HCT116 (cell line): Measurements from ENCODE around the gene IFIH1. TPM values are rescaled to one million over a fixed set of nuclear protein-coding genes. Genes with fewer than 3 reads are reported as not detected.
A peak's percentile ranks its signal among the peaks of the same experiment; 100 is the strongest.

Experiments used
- ATAC-seq: fragments of 200-7000 bp; cut with Tn5 transposase; 2 replicates; pipeline ENCODE4 v1.9.1; 2020; ENCODE audit warnings: mild to moderate bottlenecking, moderate library complexity
- BruUV-seq: library from RNA; stranded (reverse); fragments of 400-500 nt; replicated peaks from 2 replicates; lab custom pipeline; 2021; lab: Mats Ljungman, UMichigan
- CTCF ChIA-PET: fragments of 300-600 bp; sonication (Branson Sonifier 250); formaldehyde crosslinking; loops from one replicate; lab custom pipeline; 2021; ENCODE audit warnings: antibody characterized with exemption; lab: Charles Lee
- POLR2A ChIA-PET: fragments of 300-600, 350-600 bp; sonication (Branson Sonifier 250); formaldehyde crosslinking; loops from one replicate; lab custom pipeline; 2021; ENCODE audit warnings: antibody characterized with exemption; lab: Charles Lee
- RAD21 ChIA-PET, 2 experiments: fragments of 300-600 bp; sonication (Branson Sonifier 250); formaldehyde crosslinking; loops; one replicate each; lab custom pipeline; 2023; ENCODE audit warnings: low total read pairs in 2 of 2; ENCODE audit not compliant: uncharacterized antibody in 2 of 2, unreplicated experiment in 2 of 2, low non-redundant PET in 1 of 2; lab: Charles Lee
- DNase-seq: peaks from one replicate; pipeline ENCODE4 v3.0.0-alpha.2; 2010; ENCODE audit warnings: low read depth, low spot score
- H2AFZ ChIP-seq: fragments of 200-600 bp; shearing (Covaris generic), sonication (generic); 2 replicates; pipeline ENCODE4 v1.6.1; 2017; ENCODE audit warnings: low read depth, mixed run types, mixed read lengths, antibody characterized with exemption, low read length; ENCODE audit not compliant: poor library complexity, severe bottlenecking
- H3K27ac ChIP-seq: 2 replicates; pipeline ENCODE4 v1.5.1; 2012; ENCODE audit warnings: low read depth, low read length
- H3K27me3 ChIP-seq: fragments of 200-600 bp; sonication (generic); 2 replicates; pipeline ENCODE4 v1.6.1; 2016; ENCODE audit warnings: mixed run types, low read length, mixed read lengths; ENCODE audit not compliant: insufficient read depth
- H3K36me3 ChIP-seq, 2 experiments: fragments of 200-500 bp in 1 of 2; fragments of 200-600 bp in 1 of 2; sonication (Bioruptor generic) in 1 of 2; sonication (generic) in 1 of 2; 2 replicates each; pipeline versions ENCODE4 v1.5.1 to v1.6.1; 2014 to 2016; ENCODE audit warnings: low read length in 2 of 2, inconsistent platforms in 1 of 2, mixed read lengths in 1 of 2, mixed run types in 1 of 2; ENCODE audit not compliant: insufficient read depth in 2 of 2, control insufficient read depth in 1 of 2
- H3K4me1 ChIP-seq, 2 experiments: fragments of 200-600 bp in 1 of 2; sonication (generic) in 1 of 2; 2 replicates each; pipeline versions ENCODE4 v1.5.1 to v1.6.1; 2012 to 2017; ENCODE audit warnings: low read length in 2 of 2, inconsistent platforms in 1 of 2, mild to moderate bottlenecking in 1 of 2, mixed read lengths in 1 of 2, mixed run types in 1 of 2, moderate library complexity in 1 of 2; ENCODE audit not compliant: insufficient read depth in 2 of 2, control insufficient read depth in 1 of 2
- H3K4me2 ChIP-seq: fragments of 200-600 bp; sonication (generic); 2 replicates; pipeline ENCODE4 v1.6.1; 2017; ENCODE audit warnings: mixed run types, low read length, mixed read lengths
- H3K4me3 ChIP-seq, 2 experiments: fragments of 200-600 bp in 1 of 2; sonication (generic) in 1 of 2; replicated peaks in 1 of 2; 2 replicates each; pipeline ENCODE4 v1.5.1; 2011 to 2016; ENCODE audit warnings: low read length in 2 of 2, control low read depth in 1 of 2, low read depth in 1 of 2, mild to moderate bottlenecking in 1 of 2, mixed read lengths in 1 of 2, mixed run types in 1 of 2
- H3K79me2 ChIP-seq: fragments of 200-600 bp; sonication (generic); 2 replicates; pipeline ENCODE4 v1.6.1; 2017; ENCODE audit warnings: mild to moderate bottlenecking, mixed run types, low read length, moderate library complexity, mixed read lengths; ENCODE audit not compliant: insufficient read depth
- H3K9ac ChIP-seq: fragments of 200-600 bp; sonication (generic); 2 replicates; pipeline ENCODE4 v1.6.1; 2016; ENCODE audit warnings: low read length, mixed read lengths
- H3K9me2 ChIP-seq: fragments of 200-600 bp; sonication (generic), shearing (Covaris generic); 2 replicates; pipeline ENCODE4 v1.6.1; 2017; ENCODE audit warnings: mixed run types, mild to moderate bottlenecking, moderate library complexity; ENCODE audit not compliant: insufficient read depth
- H3K9me3 ChIP-seq, 2 experiments: fragments of 200-500 bp in 1 of 2; fragments of 200-600 bp in 1 of 2; sonication (Bioruptor generic) in 1 of 2; sonication (generic) in 1 of 2; 2 replicates each; pipeline ENCODE4 v1.6.1; 2014 to 2017; ENCODE audit warnings: low read length in 2 of 2, mixed read lengths in 2 of 2, inconsistent platforms in 1 of 2, low read depth in 1 of 2, mild to moderate bottlenecking in 1 of 2, mixed run types in 1 of 2, moderate library complexity in 1 of 2; ENCODE audit not compliant: control insufficient read depth in 1 of 2, insufficient read depth in 1 of 2
- H4K20me1 ChIP-seq: fragments of 200-600 bp; sonication (generic), shearing (Covaris generic); 2 replicates; pipeline ENCODE4 v1.6.1; 2017; ENCODE audit warnings: mixed run types, mild to moderate bottlenecking, moderate library complexity; ENCODE audit not compliant: insufficient read depth
- ATF3 ChIP-seq: IDR thresholded peaks from 2 replicates; pipeline ENCODE4 v1.6.1; 2012
- CEBPB ChIP-seq: IDR thresholded peaks from 2 replicates; pipeline ENCODE4 v1.6.1; 2012; ENCODE audit warnings: low read depth
- EGR1 ChIP-seq: IDR thresholded peaks from 2 replicates; pipeline ENCODE4 v1.6.1; 2012; ENCODE audit warnings: low read depth
- ELF1 ChIP-seq: IDR thresholded peaks from 2 replicates; pipeline ENCODE4 v1.6.1; 2012; ENCODE audit warnings: low read depth, borderline replicate concordance
- JUND ChIP-seq: IDR thresholded peaks from 2 replicates; pipeline ENCODE4 v1.6.1; 2012
- MAX ChIP-seq: IDR thresholded peaks from 2 replicates; pipeline ENCODE4 v1.6.1; 2012
- RAD21 ChIP-seq: IDR thresholded peaks from 2 replicates; pipeline ENCODE4 v1.6.1; 2012; ENCODE audit warnings: low read depth, mild to moderate bottlenecking
- SIN3A ChIP-seq: IDR thresholded peaks from 2 replicates; pipeline ENCODE4 v1.6.1; 2012; ENCODE audit warnings: low read depth
- ZBTB33 ChIP-seq: IDR thresholded peaks from 2 replicates; pipeline ENCODE4 v1.6.1; 2011; ENCODE audit warnings: mild to moderate bottlenecking, low read length, moderate library complexity; ENCODE audit not compliant: insufficient replicate concordance; ENCODE audit errors: extremely low read depth
- ZFX ChIP-seq: fragments of 450-650 bp; IDR thresholded peaks from 2 replicates; pipeline ENCODE4 v1.6.1; 2017
- ZNF274 ChIP-seq: fragments of 200-500 bp; sonication (Bioruptor generic); IDR thresholded peaks from 2 replicates; pipeline ENCODE4 v1.6.1; 2014; ENCODE audit warnings: mild to moderate bottlenecking, low read depth, low read length, inconsistent platforms
- intact Hi-C: fragments of 100-400 bp; cut with micrococcal nuclease; formaldehyde crosslinking; loops from 2 replicates; pipeline ENCODE4 v1.10.0; 2022
- total RNA-seq: library from RNA; stranded (reverse); gene quantifications from one replicate; pipeline ENCODE4 v1.2.1, GENCODE V29; 2021; ENCODE audit not compliant: unreplicated experiment

IFIH1 gene
- total RNA-seq, 1 experiment from 2014 or later, result 7.0 TPM

- Histone ChIP-seq H3K9me2 (no peaks in the 10 kb centered on the region; the same call in none of the 2 replicates), H3K36me3 (no peaks in the 10 kb centered on the region), H3K4me2 (no peak overlapping the region), H3K9ac (no peak overlapping the region), H3K27ac (no peak overlapping the region), H3K27me3 (no peaks in the 10 kb centered on the region), H4K20me1 (no peaks in the 10 kb centered on the region), H3K79me2 (no peaks in the 10 kb centered on the region), H3K4me3 (no peak overlapping the region), H3K4me1 (peaks cover 0 to 5% of the 10 kb centered on the region in 2 experiments; a peak in 1 of 4 replicates), H3K9me3 (no peaks in the 10 kb centered on the region), H2AFZ (no peak overlapping the region)
- ATAC-seq, result peak; percentile 61
- ChIA-PET POLR2A (no interaction called here), RAD21 (no interaction called here), CTCF (interaction anchor here (1.0 kb wide), 1 partner anchor 40 kb away, joined by 3 read pairs; no protein-coding TSS in a partner anchor)
- DNase-seq, result no peak
- TF ChIP-seq ATF3 (no peak), JUND (no peak), SIN3A (no peak)
- no TSS peak for BruUV-seq
- intact Hi-C loops, result no loop called here
These were observed 57.2 kb downstream of the IFIH1 start for GRCh38 chr2:162261032-162261945.

- TF ChIP-seq ZBTB33, result no peak
- no peak for TF ChIP-seq RAD21
- no peak for TF ChIP-seq ATF3
- TF ChIP-seq EGR1, result no peak
- no peak for TF ChIP-seq CEBPB
- no peak for TF ChIP-seq JUND
- no peak for TF ChIP-seq MAX
- no peak for TF ChIP-seq ZFX
- no peak for TF ChIP-seq ZNF274
- no peak for TF ChIP-seq ELF1
- no peak for TF ChIP-seq SIN3A
- H3K9ac ChIP-seq, result no peak overlapping the region
- no TSS peak for BruUV-seq
- H3K4me3 ChIP-seq, result no peak overlapping the region
- POLR2A ChIA-PET, result no interaction called here
- H3K27ac ChIP-seq, result no peak overlapping the region
- no peaks in the 10 kb centered on the region for H3K79me2 ChIP-seq
- RAD21 ChIA-PET, result no interaction called here
- DNase-seq, result no peak
- H3K27me3 ChIP-seq, result no peaks in the 10 kb centered on the region
- CTCF ChIA-PET, result no interaction called here
- intact Hi-C loops, result no loop called here
- H4K20me1 ChIP-seq, result no peaks in the 10 kb centered on the region
- H3K9me2 ChIP-seq, result no peaks in the 10 kb centered on the region; the same call in 1 of the 2 replicates
- H3K36me3 ChIP-seq, result no peaks in the 10 kb centered on the region
- no peak overlapping the region for H3K4me2 ChIP-seq
- H3K4me1 ChIP-seq, result peaks cover 0 to 5% of the 10 kb centered on the region in 2 experiments; a peak in 1 of 4 replicates
- no peak overlapping the region for H2AFZ ChIP-seq
- no peaks in the 10 kb centered on the region for H3K9me3 ChIP-seq
- ATAC-seq, result no peak
These were observed 59.8 kb downstream of the IFIH1 start for GRCh38 chr2:162258686-162259085.
